LNCaP clone FGC (cell line): ENCODE data around the gene PIK3AP1.

Experiments
- DNase-seq: peaks from one replicate; pipeline ENCODE4 v3.0.0-alpha.2; 2011; ENCODE audit warnings: low read depth
- H3K4me3 ChIP-seq: 2 replicates; pipeline ENCODE4 v1.5.1; 2011; ENCODE audit warnings: mild to moderate bottlenecking, low read depth, low read length, control low read depth
- CTCF ChIP-seq: IDR thresholded peaks from 2 replicates; pipeline ENCODE4 v1.5.1; 2012; ENCODE audit warnings: mild to moderate bottlenecking; ENCODE audit not compliant: control insufficient read depth, insufficient read depth; ENCODE audit errors: extremely low read depth

Gene PIK3AP1

GRCh38 chr10:96586419-96587263, 133.7 kb downstream of the PIK3AP1 start, which contains the start of gene TM9SF3:
Gene TM9SF3 (minus strand): TSS chr10:96587012. CDS start chr10:96586835, 177 bp downstream.
- DNase-seq, result no peak
- TF ChIP-seq CTCF, result no peak
- H3K4me3 ChIP-seq, result peak within 1 kb of the TSS; percentile 71

GRCh38 chr10:96585736-96586418, 134.4 kb downstream of the PIK3AP1 start:
- no peak for TF ChIP-seq CTCF
- no peak for DNase-seq
- H3K4me3 ChIP-seq, result peak overlapping the region; percentile 71

GRCh38 chr10:96584474-96584873, 135.8 kb downstream of the PIK3AP1 start:
- peak overlapping the region; percentile 71 for H3K4me3 ChIP-seq
- no peak for DNase-seq
- no peak for TF ChIP-seq CTCF

- no peak for DNase-seq
- TF ChIP-seq CTCF, result no peak
- H3K4me3 ChIP-seq, result peak overlapping the region; percentile 71; the same call in 1 of the 2 replicates
Observed at GRCh38 chr10:96584035-96584434, 136.3 kb downstream of the PIK3AP1 start.

- TF ChIP-seq CTCF, result no peak
- no peak for DNase-seq
- no peak overlapping the region for H3K4me3 ChIP-seq
Observed at GRCh38 chr10:96579133-96579532, 141.2 kb downstream of the PIK3AP1 start.

GRCh38 chr10:96578633-96579032, 141.7 kb downstream of the PIK3AP1 start:
- DNase-seq, result no peak
- TF ChIP-seq CTCF, result no peak
- no peak overlapping the region for H3K4me3 ChIP-seq

- TF ChIP-seq CTCF, result no peak
- no peak overlapping the region for H3K4me3 ChIP-seq
- no peak for DNase-seq
Observed at GRCh38 chr10:96578022-96578421, 142.3 kb downstream of the PIK3AP1 start.
